ENCODE data around the gene NFATC1.

The NFATC1 gene

GRCh38 chr18:79393181-79393634, 2.5 kb upstream of the NFATC1 start:
- H3K4me2 ChIP-seq (ENCODE audit: low read length): peak overlapping the region; percentile 75
- H3K79me2 ChIP-seq (ENCODE audit: control insufficient read depth, low read length): peaks cover 18% of the 10 kb centered on the region
- H4K20me1 ChIP-seq (ENCODE audit: control insufficient read depth, insufficient read depth, low read depth, low read length): 0 out of 2 replicates have a peak, but pooled peaks cover 6% of the 10 kb centered on the region
- H3K9me2 ChIP-seq (replicated peaks; ENCODE audit: control insufficient read depth, low read length): no peaks in the 10 kb centered on the region
- peaks cover 9% of the 10 kb centered on the region for H3K36me3 ChIP-seq (ENCODE audit: control insufficient read depth, low read length)
- H3F3A ChIP-seq (ENCODE audit: control insufficient read depth, insufficient read depth): peaks cover 37% of the 10 kb centered on the region
- TF ChIP-seq EZH2phosphoT487 (IDR thresholded peaks at IDR 0.05; ENCODE audit: borderline replicate concordance, low read length): no peak
- TF ChIP-seq, protein P1, sequence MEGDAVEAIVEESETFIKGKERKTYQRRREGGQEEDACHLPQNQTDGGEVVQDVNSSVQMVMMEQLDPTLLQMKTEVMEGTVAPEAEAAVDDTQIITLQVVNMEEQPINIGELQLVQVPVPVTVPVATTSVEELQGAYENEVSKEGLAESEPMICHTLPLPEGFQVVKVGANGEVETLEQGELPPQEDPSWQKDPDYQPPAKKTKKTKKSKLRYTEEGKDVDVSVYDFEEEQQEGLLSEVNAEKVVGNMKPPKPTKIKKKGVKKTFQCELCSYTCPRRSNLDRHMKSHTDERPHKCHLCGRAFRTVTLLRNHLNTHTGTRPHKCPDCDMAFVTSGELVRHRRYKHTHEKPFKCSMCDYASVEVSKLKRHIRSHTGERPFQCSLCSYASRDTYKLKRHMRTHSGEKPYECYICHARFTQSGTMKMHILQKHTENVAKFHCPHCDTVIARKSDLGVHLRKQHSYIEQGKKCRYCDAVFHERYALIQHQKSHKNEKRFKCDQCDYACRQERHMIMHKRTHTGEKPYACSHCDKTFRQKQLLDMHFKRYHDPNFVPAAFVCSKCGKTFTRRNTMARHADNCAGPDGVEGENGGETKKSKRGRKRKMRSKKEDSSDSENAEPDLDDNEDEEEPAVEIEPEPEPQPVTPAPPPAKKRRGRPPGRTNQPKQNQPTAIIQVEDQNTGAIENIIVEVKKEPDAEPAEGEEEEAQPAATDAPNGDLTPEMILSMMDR (IDR thresholded peaks at IDR 0.05; ENCODE audit: low read depth, low read length, poor library complexity, severe bottlenecking): no peak
- H3K27me3 ChIP-seq (ENCODE audit: control insufficient read depth, low read length): peaks cover 45% of the 10 kb centered on the region
- peak overlapping the region; percentile 37 for H3K27ac ChIP-seq (ENCODE audit: low read depth, low read length)
- no peaks in the 10 kb centered on the region for H3K9me3 ChIP-seq (ENCODE audit: control insufficient read depth, insufficient read depth, low read length)
- H3K4me1 ChIP-seq (ENCODE audit: control insufficient read depth, low read length): peaks cover 50% of the 10 kb centered on the region
- H3K4me3 ChIP-seq (ENCODE audit: low read length): peak overlapping the region; percentile 60

DNA sequence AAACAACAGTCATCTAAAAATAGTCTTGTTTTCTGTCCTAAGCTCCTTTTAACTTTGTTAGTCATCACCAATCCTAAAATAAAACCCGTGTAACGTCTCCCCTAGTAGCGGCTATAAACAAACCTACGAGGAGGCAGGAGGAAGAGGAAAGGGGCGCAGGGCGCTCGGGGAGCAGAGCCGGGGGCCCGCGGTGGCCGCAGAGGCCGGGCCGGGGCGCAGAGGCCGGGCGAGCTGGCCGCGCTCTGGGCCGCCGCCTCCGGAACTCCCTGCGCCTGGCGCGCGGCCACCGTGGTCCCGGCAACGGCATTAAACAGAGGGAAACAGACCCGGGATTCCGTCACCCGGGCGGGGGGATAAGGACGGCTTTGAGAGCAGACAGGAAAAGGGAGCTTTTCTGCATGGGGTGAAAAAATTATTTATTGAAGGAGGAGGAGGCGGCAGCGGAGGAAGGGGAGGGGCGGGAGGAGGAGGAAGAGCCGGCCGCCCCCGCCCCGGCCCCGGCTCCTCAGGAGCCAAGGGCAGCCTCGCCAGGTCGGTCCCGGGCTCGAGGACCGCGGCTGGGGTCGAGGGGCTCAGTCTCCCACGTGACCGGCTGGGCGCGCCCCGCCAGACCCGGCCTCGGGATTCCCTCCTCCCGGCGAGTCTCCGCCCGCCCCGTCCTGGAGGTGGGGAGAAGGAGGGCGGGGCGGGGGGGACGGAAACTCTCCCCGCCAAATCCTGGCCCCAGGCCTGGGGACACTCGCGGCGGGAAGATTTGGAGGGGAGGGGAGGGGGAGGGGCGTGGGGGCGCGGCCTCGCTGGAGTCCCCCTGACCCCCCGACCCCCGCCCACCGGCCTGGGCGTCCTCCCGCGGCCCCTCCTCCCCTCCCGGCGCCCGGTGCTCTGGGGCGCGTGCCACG, 1.8 kb upstream of the NFATC1 start:
- Histone ChIP-seq H3K4me3 (ENCODE audit: low read length) (peak overlapping the region; percentile 60), H3K4me2 (ENCODE audit: low read length) (peak overlapping the region; percentile 75), H3K9me2 (replicated peaks; ENCODE audit: control insufficient read depth, low read length) (no peaks in the 10 kb centered on the region), H3F3A (ENCODE audit: control insufficient read depth, insufficient read depth) (peaks cover 41% of the 10 kb centered on the region), H3K36me3 (ENCODE audit: control insufficient read depth, low read length) (peaks cover 12% of the 10 kb centered on the region), H3K27me3 (ENCODE audit: control insufficient read depth, low read length) (peaks cover 38% of the 10 kb centered on the region), H3K4me1 (ENCODE audit: control insufficient read depth, low read length) (peaks cover 57% of the 10 kb centered on the region), H4K20me1 (ENCODE audit: control insufficient read depth, insufficient read depth, low read depth, low read length) (0 out of 2 replicates have a peak, but pooled peaks cover 6% of the 10 kb centered on the region), H3K79me2 (ENCODE audit: control insufficient read depth, low read length) (peaks cover 25% of the 10 kb centered on the region), H3K27ac (ENCODE audit: low read depth, low read length) (peak overlapping the region; percentile 37), H3K9me3 (ENCODE audit: control insufficient read depth, insufficient read depth, low read length) (no peaks in the 10 kb centered on the region)
- TF ChIP-seq, protein P1 (IDR thresholded peaks at IDR 0.05; ENCODE audit: low read depth, low read length, poor library complexity, severe bottlenecking): no peak
- TF ChIP-seq EZH2phosphoT487 (IDR thresholded peaks at IDR 0.05; ENCODE audit: borderline replicate concordance, low read length): no peak

GRCh38 chr18:79394534-79395307, 1.0 kb upstream of the NFATC1 start:
- Histone ChIP-seq H3K4me3 (ENCODE audit: low read length) (peak overlapping the region; percentile 60), H3K27ac (ENCODE audit: low read depth, low read length) (peak overlapping the region; percentile 18; the same call in 1 of the 2 replicates), H3K36me3 (ENCODE audit: control insufficient read depth, low read length) (peaks cover 12% of the 10 kb centered on the region), H3F3A (ENCODE audit: control insufficient read depth, insufficient read depth) (peaks cover 41% of the 10 kb centered on the region), H3K9me2 (replicated peaks; ENCODE audit: control insufficient read depth, low read length) (no peaks in the 10 kb centered on the region), H4K20me1 (ENCODE audit: control insufficient read depth, insufficient read depth, low read depth, low read length) (0 out of 2 replicates have a peak, but pooled peaks cover 6% of the 10 kb centered on the region), H3K4me1 (ENCODE audit: control insufficient read depth, low read length) (peaks cover 65% of the 10 kb centered on the region), H3K9me3 (ENCODE audit: control insufficient read depth, insufficient read depth, low read length) (no peaks in the 10 kb centered on the region), H3K79me2 (ENCODE audit: control insufficient read depth, low read length) (peaks cover 33% of the 10 kb centered on the region), H3K27me3 (ENCODE audit: control insufficient read depth, low read length) (peaks cover 31% of the 10 kb centered on the region), H3K4me2 (ENCODE audit: low read length) (peak overlapping the region; percentile 75)
- TF ChIP-seq, protein P1 (IDR thresholded peaks at IDR 0.05; ENCODE audit: low read depth, low read length, poor library complexity, severe bottlenecking): no peak
- TF ChIP-seq EZH2phosphoT487 (IDR thresholded peaks at IDR 0.05; ENCODE audit: borderline replicate concordance, low read length): peak; percentile 95; the same call in 1 of the 2 replicates
